Stomach (tissue), 9 donors: ENCODE measurements around the gene PARP9. TPM values are rescaled to one million over a fixed set of nuclear protein-coding genes. Genes with fewer than 3 reads are reported as not detected.
"Not testable (repeated sequence)": the region's sequence is repeated elsewhere in the genome, so short reads cannot be mapped to it uniquely, and the experiment has no call there.

Source experiments
- DNase-seq, 2 donors: peaks; one replicate each; pipeline versions ENCODE4 v3.0.0 to v3.0.0-alpha.2; 2013 to 2019
- H3K27ac ChIP-seq, 5 donors: fragments of 200-600 bp in 4 of 5; sonication (generic) in 4 of 5; one replicate each; pipeline ENCODE4 v1.5.1; 2013 to 2019; ENCODE audit warnings: mild to moderate bottlenecking in 1 of 5, moderate library complexity in 1 of 5
- H3K27me3 ChIP-seq, 3 donors: fragments of 200-600 bp; sonication (generic); one replicate each; pipeline ENCODE4 v1.5.1; 2017 to 2019; ENCODE audit warnings: mixed run types in 1 of 3
- H3K36me3 ChIP-seq, 4 donors: fragments of 200-600 bp; sonication (generic); 1 replicate in 3 of 4; 2 replicates in 1 of 4; pipeline ENCODE4 v1.5.1; 2016 to 2019
- H3K4me1 ChIP-seq, 4 donors: fragments of 200-600 bp; sonication (generic); one replicate each; pipeline ENCODE4 v1.5.1; 2016 to 2019
- H3K4me3 ChIP-seq, 4 donors: fragments of 200-600 bp; sonication (generic) in 3 of 4; one replicate each; pipeline ENCODE4 v1.5.1; 2016 to 2019; ENCODE audit warnings: mild to moderate bottlenecking in 1 of 4
- H3K9me3 ChIP-seq, 4 donors: fragments of 200-600 bp; sonication (generic); one replicate each; pipeline ENCODE4 v1.5.1; 2016 to 2019
- CTCF ChIP-seq, 7 experiments: fragments of 450-650 bp in 4 of 7; fragments of 200-600 bp in 3 of 7; sonication (generic) in 3 of 7; IDR thresholded peaks; one replicate each; pipeline ENCODE4 v1.5.1; 2016 to 2019; ENCODE audit warnings: antibody characterized with exemption in 7 of 7, control low read depth in 2 of 7, mild to moderate bottlenecking in 1 of 7
- EP300 ChIP-seq: sonication (generic); formaldehyde crosslinking; IDR thresholded peaks from one replicate; pipeline ENCODE4 v1.6.1; 2017; ENCODE audit warnings: antibody characterized with exemption
- POLR2A ChIP-seq, 4 donors: fragments of 450-650 bp; IDR thresholded peaks; one replicate each; pipeline ENCODE4 v1.6.1; 2016; ENCODE audit warnings: antibody characterized with exemption in 4 of 4, control low read depth in 2 of 4, mild to moderate bottlenecking in 1 of 4, moderate library complexity in 1 of 4
- POLR2AphosphoS5 ChIP-seq, 3 donors: sonication (generic); formaldehyde crosslinking; IDR thresholded peaks; one replicate each; pipeline ENCODE4 v1.6.1; 2016; ENCODE audit warnings: antibody characterized with exemption in 3 of 3
- WGBS, 5 donors: extraction: QIAGEN DNeasy Blood & Tissue Kit in 3 of 5; methylation state at CpG; one replicate each; pipeline versions ENCODE4 v1.1.5 to v1.1.7; 2013 to 2018; 5-methylcytosine and 5-hydroxymethylcytosine counted together
- intact Hi-C: fragments of 100-400 bp; cut with DNase I; formaldehyde crosslinking; loops from one replicate; pipeline ENCODE4 v1.15.1; 2023; ENCODE audit warnings: low total_unique reads
- polyA plus RNA-seq, 3 donors: library from polyadenylated mRNA; stranded (reverse); fragments of 200-250 nt; gene quantifications; one replicate each; pipeline ENCODE4 v1.2.3, GENCODE V29; 2013
- total RNA-seq, 5 donors: library from RNA; depleted of rRNA; stranded (reverse); fragments of >200 nt; gene quantifications; one replicate each; pipeline versions ENCODE4 v1.1.0 to v1.2.3, GENCODE V29; 2014 to 2016
- donor health status: healthy with polysubstance abuse.
- donor health status: Bipolar disorder and iron deficiency.
- donor health status: healthy.

PARP9 gene
- total and polyA plus RNA-seq, 8 donors: 1.4 to 42.6 (median 22.6) TPM

GRCh38 chr3:122572940-122573412, 8.9 kb upstream of the PARP9 start:
- Histone ChIP-seq H3K4me1 (peaks cover 0 to 45% (median 19%) of the 10 kb centered on the region in 4 donors), H3K27me3 (peaks cover 0 to 4% (median 0%) of the 10 kb centered on the region in 3 donors), H3K9me3 (no peaks in the 10 kb centered on the region), H3K4me3 (no peak overlapping the region), H3K36me3 (peaks cover 27 to 64% (median 60%) of the 10 kb centered on the region in 4 donors), H3K27ac (peak overlapping the region; percentile 13 to 50 (median 36))
- TF ChIP-seq EP300: no peak
- TF ChIP-seq POLR2AphosphoS5 (IDR thresholded peaks at IDR 0.05): no peak
- no peak for TF ChIP-seq POLR2A (IDR thresholded peaks at IDR 0.05)
- no peak for TF ChIP-seq CTCF (IDR thresholded peaks at IDR 0.05)
- intact Hi-C loops: no loop called here
- DNase-seq: peak; percentile 34 to 37
- WGBS, 5 donors: 32 to 47% (median 39%) methylated on average over 3 of the region's 3 CpGs

DNA sequence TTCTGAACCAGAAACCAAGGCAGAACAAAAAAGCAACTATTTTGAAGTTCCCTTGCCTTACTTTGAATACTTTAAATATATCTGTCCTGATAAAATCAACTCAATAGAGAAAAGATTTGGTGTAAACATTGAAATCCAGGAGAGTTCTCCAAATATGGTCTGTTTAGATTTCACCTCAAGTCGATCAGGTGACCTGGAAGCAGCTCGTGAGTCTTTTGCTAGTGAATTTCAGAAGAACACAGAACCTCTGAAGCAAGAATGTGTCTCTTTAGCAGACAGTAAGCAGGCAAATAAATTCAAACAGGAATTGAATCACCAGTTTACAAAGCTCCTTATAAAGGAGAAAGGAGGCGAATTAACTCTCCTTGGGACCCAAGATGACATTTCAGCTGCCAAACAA, 4.7 kb upstream of the PARP9 start:
- DNase-seq: no peak
- Histone ChIP-seq H3K9me3 (no peaks in the 10 kb centered on the region), H3K4me3 (no peak overlapping the region), H3K27me3 (no peaks in the 10 kb centered on the region), H3K4me1 (peaks cover 10 to 68% (median 34%) of the 10 kb centered on the region in 4 donors), H3K36me3 (peaks cover 38 to 80% (median 78%) of the 10 kb centered on the region in 4 donors), H3K27ac (peak overlapping the region in 3 of 5 donors; percentile 35 to 67 (median 37))
- WGBS, 5 donors: 48 to 62% (median 52%) methylated on average over 3 of the region's 3 CpGs
- TF ChIP-seq EP300 (no peak), POLR2AphosphoS5 (IDR thresholded peaks at IDR 0.05) (no peak), POLR2A (IDR thresholded peaks at IDR 0.05) (no peak), CTCF (IDR thresholded peaks at IDR 0.05) (no peak)
- intact Hi-C loops: no loop called here

DNA sequence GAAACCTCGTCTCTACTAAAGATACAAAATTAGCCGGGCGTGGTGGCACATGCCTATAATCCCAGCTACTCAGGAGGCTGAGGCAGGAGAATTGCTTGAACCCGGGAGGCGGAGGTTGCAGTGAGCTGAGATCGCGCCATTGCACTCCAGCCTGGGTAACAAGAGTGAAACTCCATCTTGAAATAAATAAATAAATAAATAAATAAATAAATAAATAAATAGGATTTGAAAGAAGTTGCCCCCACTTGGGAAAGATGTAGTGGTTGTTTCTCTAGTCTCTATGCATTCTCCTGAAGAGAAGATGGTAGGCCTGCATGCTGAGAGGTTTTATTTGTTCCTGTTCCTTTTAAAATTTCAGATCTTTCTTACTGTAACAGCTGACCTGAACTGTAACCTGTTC, 4.0 kb upstream of the PARP9 start:
- H3K4me3 ChIP-seq, intact Hi-C loops, H3K27me3 ChIP-seq, H3K9me3 ChIP-seq, DNase-seq: not testable (repeated sequence)
- Histone ChIP-seq H3K4me1 (peaks cover 15 to 69% (median 37%) of the 10 kb centered on the region in 4 donors), H3K27ac (peak overlapping the region in 3 of 5 donors; percentile 35 to 67 (median 37)), H3K36me3 (peaks cover 38 to 74% (median 72%) of the 10 kb centered on the region in 4 donors)
- WGBS, 5 donors: 90 to 97% (median 96%) methylated on average over 7 of the region's 7 CpGs

DNA sequence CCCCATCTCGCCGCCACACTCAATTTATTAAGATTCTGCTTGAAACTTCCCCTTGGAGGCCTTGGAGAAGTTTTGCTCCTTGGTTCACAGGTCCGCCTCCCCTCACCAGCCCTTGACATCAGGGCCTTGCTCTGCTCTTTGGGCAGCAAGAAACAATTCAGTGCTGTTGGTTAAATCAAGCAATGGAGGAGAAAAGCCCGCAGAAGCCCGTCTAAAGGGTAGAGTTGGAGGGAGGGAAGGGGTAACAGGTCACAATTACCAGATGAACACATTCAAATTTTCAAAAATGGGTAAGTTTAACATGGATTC, 429 bp downstream of the PARP9 start:
- TF ChIP-seq POLR2A (IDR thresholded peaks at IDR 0.05) (no peak), EP300 (no peak), POLR2AphosphoS5 (IDR thresholded peaks at IDR 0.05) (no peak), CTCF (IDR thresholded peaks at IDR 0.05) (no peak)
- Histone ChIP-seq H3K9me3 (no peaks in the 10 kb centered on the region), H3K36me3 (peaks cover 17 to 45% (median 40%) of the 10 kb centered on the region in 4 donors), H3K4me3 (peak overlapping the region; percentile 68 to 82 (median 74)), H3K4me1 (peaks cover 27 to 72% (median 47%) of the 10 kb centered on the region in 4 donors), H3K27me3 (no peaks in the 10 kb centered on the region), H3K27ac (peak overlapping the region; percentile 92 to 97 (median 96))
- peak in 1 of 2 donors; percentile 40 for DNase-seq
- 10 to 24% (median 17%) methylated on average over 5 of the region's 5 CpGs for WGBS, 5 donors
- intact Hi-C loops: loop anchor here (5.0 kb wide), 1 partner anchor 114 kb away; no protein-coding TSS in a partner anchor
